GM13977 (cell line): ENCODE measurements around the gene PARVB.

Experiments used
- DNase-seq: peaks from one replicate; pipeline ENCODE4 v3.0.0; 2012; ENCODE audit warnings: low spot score
- CTCF ChIP-seq: IDR thresholded peaks from 2 replicates; pipeline ENCODE4 v1.5.1; 2012; ENCODE audit warnings: mild to moderate bottlenecking, control low read depth; ENCODE audit not compliant: insufficient read depth; ENCODE audit errors: extremely low read depth, missing control alignments
- in situ Hi-C: fragments of 300-500 bp; cut with MboI; formaldehyde crosslinking; loops from one replicate; pipeline ENCODE4 v1.12.0; 2022; ENCODE audit warnings: low sequenced_read_pairs, low pct_unique_long_range_greater_than_20kb, mixed read lengths, inconsistent platforms; ENCODE audit not compliant: unreplicated experiment

PARVB gene

DNA sequence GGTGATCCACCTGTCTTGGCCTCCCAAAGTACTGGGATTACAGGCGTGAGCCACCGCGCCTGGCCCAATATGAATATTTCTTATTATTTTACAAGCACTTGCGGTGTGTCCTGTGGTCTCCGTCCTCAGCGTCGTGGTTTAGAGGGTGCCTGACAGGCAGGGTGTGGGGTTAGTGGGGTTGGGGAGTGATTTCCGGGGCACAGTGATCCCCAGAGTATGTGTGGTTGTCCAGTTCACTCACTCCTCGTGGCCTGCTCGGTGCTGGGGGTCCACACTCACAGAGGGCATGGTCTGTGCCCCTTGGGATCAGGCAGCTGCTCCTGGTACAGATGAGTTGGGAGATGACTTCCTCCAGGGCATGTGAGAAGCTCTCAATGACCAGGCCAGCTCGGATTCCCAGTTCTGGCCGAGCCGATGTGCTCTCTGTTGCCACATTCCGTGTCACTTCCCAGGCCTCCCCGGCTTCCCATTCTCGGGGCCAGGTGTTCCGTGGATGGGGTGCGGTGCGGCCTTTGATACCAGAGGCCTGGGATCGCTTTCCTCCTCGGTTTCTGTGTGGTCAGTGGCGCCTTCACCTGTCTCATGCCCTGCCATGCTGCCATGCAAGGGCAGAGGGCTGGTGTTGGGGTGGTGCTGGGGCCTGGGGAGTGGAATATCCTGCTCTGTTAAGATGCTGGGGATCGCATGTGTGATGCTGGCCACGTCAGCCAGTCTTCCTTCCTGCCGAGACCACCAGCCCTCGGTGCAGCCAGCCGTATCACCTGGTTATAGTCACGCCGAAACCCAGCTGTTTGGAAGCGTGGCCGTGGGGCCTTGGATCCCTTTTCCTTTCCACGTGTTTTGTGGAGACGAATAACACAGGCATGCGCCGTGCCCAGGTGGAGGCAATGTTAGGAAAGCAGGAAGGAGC, 39.6 kb downstream of the PARVB start:
- no peak for TF ChIP-seq CTCF
- no peak for DNase-seq
- in situ Hi-C loops: no loop called here

- TF ChIP-seq CTCF: no peak
- no peak for DNase-seq
- in situ Hi-C loops: no loop called here
Measured at GRCh38 chr22:44067033-44067432, 42.9 kb downstream of the PARVB start.

DNA sequence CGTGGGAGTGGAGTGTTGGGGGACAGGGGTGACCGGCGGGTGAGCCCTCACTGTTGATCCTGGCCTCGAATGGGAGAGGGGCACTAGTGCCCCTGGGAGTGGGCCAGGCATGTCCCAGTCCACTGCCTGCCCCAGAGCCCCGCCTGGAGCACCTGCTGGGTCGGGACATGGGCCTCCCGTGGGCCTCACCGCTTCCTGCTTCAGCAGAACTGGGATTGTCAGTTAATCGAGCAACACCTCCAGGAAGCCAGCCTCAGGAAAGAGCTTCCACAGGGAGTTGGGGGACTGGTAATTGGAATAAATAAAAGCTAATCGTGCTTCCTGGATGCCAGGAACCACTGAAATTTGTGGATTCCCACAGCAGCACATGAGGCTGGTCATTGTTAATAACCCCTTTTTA, 43.8 kb downstream of the PARVB start:
- no peak for DNase-seq
- in situ Hi-C loops: no loop called here
- TF ChIP-seq CTCF: no peak

DNA sequence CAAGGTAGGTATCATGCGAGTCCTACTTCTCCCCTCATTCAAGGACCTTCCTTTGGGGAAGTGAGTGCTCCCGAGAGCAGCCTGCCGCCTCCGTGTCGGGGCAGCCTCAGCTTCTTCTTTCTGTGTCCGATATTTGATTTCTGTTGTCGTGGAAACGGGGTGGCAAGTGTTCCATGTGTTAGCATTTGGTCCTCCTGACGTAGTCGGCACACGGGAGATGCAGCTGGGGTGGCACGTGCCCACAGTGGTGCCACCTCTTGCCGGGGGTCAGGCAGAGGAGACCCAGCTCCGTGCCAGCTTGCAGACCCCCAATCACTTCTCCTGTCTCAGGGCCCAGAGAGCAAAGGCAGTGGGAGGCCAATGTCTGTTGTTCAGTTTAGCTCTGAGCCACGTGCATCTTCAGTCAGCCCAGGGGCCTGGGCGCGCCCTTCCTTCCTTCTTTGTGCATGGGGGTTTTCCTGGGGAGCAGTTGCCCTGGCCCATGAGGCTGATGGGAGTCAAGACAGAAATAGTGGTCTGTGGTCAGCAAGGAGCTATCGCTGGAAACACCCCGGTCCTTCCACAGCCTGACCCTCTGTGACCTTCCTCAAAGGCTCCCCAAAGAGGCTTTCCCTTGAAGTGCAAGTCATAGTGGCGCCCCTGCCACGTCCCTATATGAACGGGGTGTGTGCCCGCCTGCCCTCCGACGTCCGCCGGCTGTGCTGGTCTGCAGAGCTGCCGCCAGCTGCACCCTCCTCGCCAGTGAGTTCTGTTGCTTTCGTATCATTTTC, 44.5 kb downstream of the PARVB start:
- in situ Hi-C loops: no loop called here
- DNase-seq: peak; percentile 75
- peak; percentile 10 for TF ChIP-seq CTCF

DNA sequence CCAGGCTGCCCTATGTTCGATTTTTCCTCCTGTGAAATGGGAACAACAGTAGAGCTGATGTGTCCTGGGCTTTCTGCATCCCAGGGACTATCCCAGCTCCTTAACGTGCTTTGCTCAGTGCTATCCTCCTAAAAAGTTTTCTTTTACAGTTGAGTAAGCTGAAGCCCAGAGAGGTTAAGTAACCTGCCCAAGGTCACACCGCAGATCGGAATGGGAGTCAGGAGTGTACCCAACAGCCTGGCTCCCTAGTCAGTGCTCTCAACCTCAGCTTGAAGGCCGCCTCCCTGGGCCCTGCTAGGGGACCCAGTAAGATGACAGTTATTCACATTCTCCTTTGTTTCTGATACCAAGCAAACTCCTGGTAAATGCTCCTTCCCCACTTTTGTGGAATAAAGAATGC, 45.9 kb downstream of the PARVB start:
- no peak for TF ChIP-seq CTCF
- in situ Hi-C loops: no loop called here
- no peak for DNase-seq

- in situ Hi-C loops: no loop called here
- no peak for DNase-seq
- TF ChIP-seq CTCF: no peak
Measured at GRCh38 chr22:44071781-44072326, 47.8 kb downstream of the PARVB start.
